ENCODE results near the gene CHRNA7.
A peak's percentile ranks its signal among the peaks of the same experiment; 100 is the strongest.

The CHRNA7 gene

GRCh38 chr15:32029862-32030781 is at the start of gene CHRNA7:
CHRNA7 (plus strand) TSS chr15:32030515; CDS start chr15:32030595, 80 bp downstream.
- no peak within 1 kb of the TSS for H3K27ac ChIP-seq (ENCODE audit: low read depth, low read length)

GRCh38 chr15:31985607-31986006 is 44.7 kb upstream of the CHRNA7 start:
- H3K27ac ChIP-seq (ENCODE audit: low read depth, low read length): no peak overlapping the region
- H3K36me3 ChIP-seq (ENCODE audit: insufficient read depth, low read length): no peaks in the 10 kb centered on the region
- no peak overlapping the region for H3K4me3 ChIP-seq (ENCODE audit: low read depth in 1 of 2, low read length in 2 of 2)
- H3K9me3 ChIP-seq (ENCODE audit: low read length): no peaks in the 10 kb centered on the region
- H3K4me1 ChIP-seq (ENCODE audit: insufficient read depth, low read length): no peaks in the 10 kb centered on the region
- no peak overlapping the region for H3K9ac ChIP-seq (ENCODE audit: low read length)
- no peaks in the 10 kb centered on the region for H3K27me3 ChIP-seq (ENCODE audit: control insufficient read depth in 1 of 2, insufficient read depth in 2 of 2, low read length in 2 of 2)

More at GRCh38 chr15:32029862-32030781, at the start of gene CHRNA7:
- no peaks in the 10 kb centered on the region for H3K9me3 ChIP-seq (ENCODE audit: low read length)
- H3K9ac ChIP-seq (ENCODE audit: low read length): no peak within 1 kb of the TSS
- peak within 1 kb of the TSS; percentile 53 to 60 for H3K4me3 ChIP-seq (ENCODE audit: low read depth in 1 of 2, low read length in 2 of 2)
- peaks cover 6% of the 10 kb centered on the region for H3K4me1 ChIP-seq (ENCODE audit: insufficient read depth, low read length)
- no peaks in the 10 kb centered on the region for H3K36me3 ChIP-seq (ENCODE audit: insufficient read depth, low read length)
- peaks cover 0 to 11% of the 10 kb centered on the region in 2 donors for H3K27me3 ChIP-seq (ENCODE audit: control insufficient read depth in 1 of 2, insufficient read depth in 2 of 2, low read length in 2 of 2)

GRCh38 chr15:31993062-31993461 is 37.3 kb upstream of the CHRNA7 start:
- H3K36me3 ChIP-seq (ENCODE audit: insufficient read depth, low read length): no peaks in the 10 kb centered on the region

DNA sequence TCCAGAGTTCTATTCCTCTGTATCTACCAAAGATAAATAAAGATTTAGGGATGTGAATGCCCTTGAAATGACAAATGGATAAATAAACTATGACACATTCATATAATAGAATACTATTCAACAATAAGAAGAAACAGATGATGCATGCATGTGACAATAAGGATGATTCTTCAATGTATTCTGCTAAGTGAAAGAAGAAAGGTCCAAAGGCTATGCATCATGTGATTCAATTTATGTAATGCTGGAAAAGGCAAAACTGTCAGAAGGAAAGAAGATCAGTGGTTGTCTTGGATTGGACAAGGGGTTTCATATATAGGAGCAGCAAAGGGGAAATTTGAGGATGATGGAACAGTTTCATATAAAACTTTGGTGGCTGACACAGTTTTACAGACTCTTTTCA is 32.6 kb upstream of the CHRNA7 start:
- Histone ChIP-seq H3K4me1 (ENCODE audit: insufficient read depth, low read length) (no peaks in the 10 kb centered on the region), H3K9me3 (ENCODE audit: low read length) (no peaks in the 10 kb centered on the region), H3K27me3 (ENCODE audit: control insufficient read depth in 1 of 2, insufficient read depth in 2 of 2, low read length in 2 of 2) (no peaks in the 10 kb centered on the region), H3K4me3 (ENCODE audit: low read depth in 1 of 2, low read length in 2 of 2) (no peak overlapping the region), H3K27ac (ENCODE audit: low read depth, low read length) (no peak overlapping the region), H3K9ac (ENCODE audit: low read length) (no peak overlapping the region), H3K36me3 (ENCODE audit: insufficient read depth, low read length) (no peaks in the 10 kb centered on the region)

More at GRCh38 chr15:31993062-31993461, 37.3 kb upstream of the CHRNA7 start:
- Histone ChIP-seq H3K27me3 (ENCODE audit: control insufficient read depth in 1 of 2, insufficient read depth in 2 of 2, low read length in 2 of 2) (no peaks in the 10 kb centered on the region), H3K4me1 (ENCODE audit: insufficient read depth, low read length) (no peaks in the 10 kb centered on the region), H3K4me3 (ENCODE audit: low read depth in 1 of 2, low read length in 2 of 2) (no peak overlapping the region), H3K9ac (ENCODE audit: low read length) (no peak overlapping the region), H3K9me3 (ENCODE audit: low read length) (no peaks in the 10 kb centered on the region), H3K27ac (ENCODE audit: low read depth, low read length) (no peak overlapping the region)

- Histone ChIP-seq H3K4me1 (ENCODE audit: insufficient read depth, low read length) (no peaks in the 10 kb centered on the region), H3K9me3 (ENCODE audit: low read length) (no peaks in the 10 kb centered on the region), H3K4me3 (ENCODE audit: low read depth in 1 of 2, low read length in 2 of 2) (no peak overlapping the region), H3K27ac (ENCODE audit: low read depth, low read length) (no peak overlapping the region), H3K9ac (ENCODE audit: low read length) (no peak overlapping the region), H3K27me3 (ENCODE audit: control insufficient read depth in 1 of 2, insufficient read depth in 2 of 2, low read length in 2 of 2) (no peaks in the 10 kb centered on the region), H3K36me3 (ENCODE audit: insufficient read depth, low read length) (no peaks in the 10 kb centered on the region)
These were observed 26.8 kb upstream of the CHRNA7 start for GRCh38 chr15:32003558-32003957.

GRCh38 chr15:32004249-32004648 is 26.1 kb upstream of the CHRNA7 start:
- Histone ChIP-seq H3K27ac (ENCODE audit: low read depth, low read length) (no peak overlapping the region), H3K36me3 (ENCODE audit: insufficient read depth, low read length) (no peaks in the 10 kb centered on the region), H3K4me3 (ENCODE audit: low read depth in 1 of 2, low read length in 2 of 2) (no peak overlapping the region), H3K9me3 (ENCODE audit: low read length) (no peaks in the 10 kb centered on the region), H3K4me1 (ENCODE audit: insufficient read depth, low read length) (no peaks in the 10 kb centered on the region), H3K9ac (ENCODE audit: low read length) (no peak overlapping the region), H3K27me3 (ENCODE audit: control insufficient read depth in 1 of 2, insufficient read depth in 2 of 2, low read length in 2 of 2) (no peaks in the 10 kb centered on the region)

DNA sequence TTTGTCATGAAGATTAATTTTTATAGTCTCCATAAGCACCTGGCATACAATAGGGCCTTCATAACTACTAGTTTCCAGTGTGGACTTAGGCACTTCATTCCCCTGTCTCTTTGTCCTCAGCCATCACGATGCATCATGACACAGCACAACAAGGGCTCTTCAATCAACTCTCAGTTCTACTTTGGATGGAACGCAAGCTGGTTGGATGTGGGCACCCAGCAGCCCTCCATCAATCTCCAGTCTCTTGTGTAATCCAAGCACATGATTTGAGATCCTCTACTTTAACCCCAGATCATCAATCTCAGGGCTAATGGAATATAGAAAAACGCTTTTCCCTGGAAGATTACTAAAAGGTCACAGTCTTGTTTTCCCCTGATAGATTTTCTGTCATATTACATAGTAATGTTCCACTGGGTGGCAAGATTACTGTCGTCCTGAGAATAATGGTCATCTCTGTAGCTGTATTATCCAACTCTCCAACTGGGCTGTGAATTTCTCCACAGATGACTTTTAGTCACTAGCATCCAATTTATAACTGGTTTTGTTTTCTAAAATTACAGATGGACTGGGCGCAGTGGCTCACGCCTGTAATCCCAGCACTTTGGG is 22.9 kb upstream of the CHRNA7 start:
- H3K9ac ChIP-seq (ENCODE audit: low read length): no peak overlapping the region
- no peak overlapping the region for H3K4me3 ChIP-seq (ENCODE audit: low read depth in 1 of 2, low read length in 2 of 2)
- H3K9me3 ChIP-seq (ENCODE audit: low read length): no peaks in the 10 kb centered on the region
- H3K27me3 ChIP-seq (ENCODE audit: control insufficient read depth in 1 of 2, insufficient read depth in 2 of 2, low read length in 2 of 2): no peaks in the 10 kb centered on the region
- no peaks in the 10 kb centered on the region for H3K4me1 ChIP-seq (ENCODE audit: insufficient read depth, low read length)
- H3K27ac ChIP-seq (ENCODE audit: low read depth, low read length): no peak overlapping the region
- no peaks in the 10 kb centered on the region for H3K36me3 ChIP-seq (ENCODE audit: insufficient read depth, low read length)

DNA sequence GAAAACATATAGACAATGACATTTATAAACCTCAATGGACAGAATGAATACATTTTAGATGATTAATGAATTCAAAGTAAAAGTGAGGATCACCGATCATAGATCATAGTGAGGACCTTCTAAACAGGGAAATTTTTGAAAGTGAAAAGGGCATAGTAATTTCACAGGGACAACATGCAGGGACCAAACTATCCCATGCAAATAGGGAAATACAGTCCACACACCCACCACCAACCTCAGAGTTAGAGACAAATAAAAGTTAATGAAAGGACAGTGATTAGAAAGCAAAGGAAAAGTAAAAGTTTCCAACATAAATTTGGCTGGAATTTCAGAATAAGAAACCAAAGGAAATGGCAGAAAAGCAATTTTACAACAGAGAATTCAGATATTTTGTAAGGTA is 15.4 kb upstream of the CHRNA7 start:
- Histone ChIP-seq H3K27me3 (ENCODE audit: control insufficient read depth in 1 of 2, insufficient read depth in 2 of 2, low read length in 2 of 2) (no peaks in the 10 kb centered on the region), H3K4me3 (ENCODE audit: low read depth in 1 of 2, low read length in 2 of 2) (no peak overlapping the region), H3K27ac (ENCODE audit: low read depth, low read length) (no peak overlapping the region), H3K9ac (ENCODE audit: low read length) (no peak overlapping the region), H3K36me3 (ENCODE audit: insufficient read depth, low read length) (no peaks in the 10 kb centered on the region), H3K9me3 (ENCODE audit: low read length) (no peaks in the 10 kb centered on the region), H3K4me1 (ENCODE audit: insufficient read depth, low read length) (no peaks in the 10 kb centered on the region)

GRCh38 chr15:32020156-32020555 is 10.2 kb upstream of the CHRNA7 start:
- no peak overlapping the region for H3K9ac ChIP-seq (ENCODE audit: low read length)
- H3K27me3 ChIP-seq (ENCODE audit: control insufficient read depth in 1 of 2, insufficient read depth in 2 of 2, low read length in 2 of 2): no peaks in the 10 kb centered on the region
- no peaks in the 10 kb centered on the region for H3K4me1 ChIP-seq (ENCODE audit: insufficient read depth, low read length)
- no peaks in the 10 kb centered on the region for H3K9me3 ChIP-seq (ENCODE audit: low read length)
- H3K4me3 ChIP-seq (ENCODE audit: low read depth in 1 of 2, low read length in 2 of 2): no peak overlapping the region
- H3K36me3 ChIP-seq (ENCODE audit: insufficient read depth, low read length): no peaks in the 10 kb centered on the region
- no peak overlapping the region for H3K27ac ChIP-seq (ENCODE audit: low read depth, low read length)

DNA sequence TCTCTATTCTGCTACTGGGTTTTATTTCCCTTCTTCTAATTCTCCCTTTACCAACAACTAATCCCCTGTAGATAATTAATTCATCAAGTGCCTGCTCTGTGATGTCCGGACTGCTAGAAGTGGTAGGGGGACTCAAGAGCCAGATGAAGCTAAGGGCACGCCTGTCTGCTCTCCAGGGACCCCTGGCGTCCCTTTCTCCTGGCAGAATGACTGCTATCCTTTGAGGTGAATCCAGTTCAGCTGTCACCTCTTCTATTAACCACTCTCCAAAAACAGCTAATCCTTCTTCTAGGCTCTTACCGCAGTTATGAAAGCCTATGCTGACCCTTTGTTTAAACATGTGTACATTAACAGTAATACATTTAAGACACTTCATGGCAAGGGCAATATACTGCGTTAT is 1.4 kb upstream of the CHRNA7 start:
- Histone ChIP-seq H3K27me3 (ENCODE audit: control insufficient read depth in 1 of 2, insufficient read depth in 2 of 2, low read length in 2 of 2) (peaks cover 0 to 11% of the 10 kb centered on the region in 2 donors), H3K4me3 (ENCODE audit: low read depth in 1 of 2, low read length in 2 of 2) (no peak overlapping the region), H3K9me3 (ENCODE audit: low read length) (no peaks in the 10 kb centered on the region), H3K9ac (ENCODE audit: low read length) (no peak overlapping the region), H3K27ac (ENCODE audit: low read depth, low read length) (no peak overlapping the region), H3K36me3 (ENCODE audit: insufficient read depth, low read length) (no peaks in the 10 kb centered on the region), H3K4me1 (ENCODE audit: insufficient read depth, low read length) (peaks cover 6% of the 10 kb centered on the region)

GRCh38 chr15:32029409-32029861 is 880 bp upstream of the CHRNA7 start:
- no peak overlapping the region for H3K9ac ChIP-seq (ENCODE audit: low read length)
- peaks cover 0 to 11% of the 10 kb centered on the region in 2 donors for H3K27me3 ChIP-seq (ENCODE audit: control insufficient read depth in 1 of 2, insufficient read depth in 2 of 2, low read length in 2 of 2)
- H3K36me3 ChIP-seq (ENCODE audit: insufficient read depth, low read length): no peaks in the 10 kb centered on the region
- H3K4me3 ChIP-seq (ENCODE audit: low read depth in 1 of 2, low read length in 2 of 2): peak overlapping the region; percentile 53 to 58
- H3K4me1 ChIP-seq (ENCODE audit: insufficient read depth, low read length): peaks cover 6% of the 10 kb centered on the region
- no peaks in the 10 kb centered on the region for H3K9me3 ChIP-seq (ENCODE audit: low read length)
- no peak overlapping the region for H3K27ac ChIP-seq (ENCODE audit: low read depth, low read length)

Measured in muscle layer of colon (tissue), 2 donors.